K562 (cell line): ENCODE measurements around the gene GOT2. TPM values are rescaled to one million over a fixed set of nuclear protein-coding genes. Genes with fewer than 3 reads are reported as not detected.

ENCODE experiments used
- CHD4 ChIP-seq: fragments of 200-600 bp; sonication (generic); IDR thresholded peaks from 3 replicates; pipeline ENCODE4 v1.6.1; 2012; ENCODE audit warnings: low read depth, mild to moderate bottlenecking, mixed read lengths, low read length, inconsistent platforms; ENCODE audit not compliant: insufficient read depth, insufficient replicate concordance, poor library complexity, severe bottlenecking
- EHMT2 ChIP-seq: fragments of 450-650 bp; IDR thresholded peaks from 2 replicates; pipeline ENCODE4 v1.6.1; 2018; ENCODE audit warnings: antibody characterized with exemption
- FOXJ2 ChIP-seq: fragments of 200-800 bp; sonication (Bioruptor generic); IDR thresholded peaks from 2 replicates; pipeline ENCODE4 v1.6.1; 2016; ENCODE audit warnings: missing genetic modification characterization, missing compliant biosample characterization
- KDM4B ChIP-seq, 2 experiments: fragments of 450-650 bp in 1 of 2; sonication (generic) in 1 of 2; IDR thresholded peaks; 2 replicates each; pipeline ENCODE4 v1.6.1; 2016 to 2017; ENCODE audit warnings: borderline replicate concordance in 2 of 2, antibody characterized with exemption in 1 of 2, low read depth in 1 of 2, mild to moderate bottlenecking in 1 of 2
- MAFF ChIP-seq: IDR thresholded peaks from 2 replicates; pipeline ENCODE4 v1.6.1; 2012; ENCODE audit warnings: low read length, improper control_type of control experiment
- MTF1 ChIP-seq: fragments of 250-450 bp; sonication (Bioruptor Pico); IDR thresholded peaks from 2 replicates; pipeline ENCODE4 v1.9.0; 2021; ENCODE audit warnings: moderate library complexity, mild to moderate bottlenecking, inconsistent platforms, borderline replicate concordance
- SIX5 ChIP-seq, 2 experiments: IDR thresholded peaks; 2 replicates each; pipeline ENCODE4 v1.6.1; 2011; ENCODE audit warnings: low read length in 2 of 2, borderline replicate concordance in 1 of 2, low read depth in 1 of 2, mild to moderate bottlenecking in 1 of 2, moderate library complexity in 1 of 2; ENCODE audit not compliant: insufficient read depth in 1 of 2
- SRF ChIP-seq, 2 experiments: fragments of 250-450, 450-650 bp in 1 of 2; sonication (Bioruptor Pico) in 1 of 2; sonication (generic) in 1 of 2; formaldehyde crosslinking; IDR thresholded peaks; 2 replicates each; pipeline versions ENCODE4 v1.5.0 to v1.5.1; 2020 to 2022; ENCODE audit warnings: mild to moderate bottlenecking in 1 of 2, missing genetic modification reagents in 1 of 2
- TEAD2 ChIP-seq: fragments of 450-650 bp; IDR thresholded peaks from 2 replicates; pipeline ENCODE4 v1.6.1; 2016; ENCODE audit warnings: missing genetic modification characterization, control low read depth, missing compliant biosample characterization
- TRIM24 ChIP-seq, 2 experiments: fragments of 450-650 bp; IDR thresholded peaks; 2 replicates each; pipeline ENCODE4 v1.6.1; 2016
- YY1 ChIP-seq, 3 experiments: IDR thresholded peaks; 2 replicates each; pipeline ENCODE4 v1.6.1; 2011; ENCODE audit warnings: low read length in 2 of 3, mild to moderate bottlenecking in 2 of 3, moderate library complexity in 2 of 3, borderline replicate concordance in 1 of 3, control low read depth in 1 of 3, low read depth in 1 of 3; ENCODE audit not compliant: insufficient read depth in 3 of 3, insufficient replicate concordance in 2 of 3, control insufficient read depth in 1 of 3, insufficient read length in 1 of 3; ENCODE audit errors: extremely low read depth in 1 of 3
- ZNF282 ChIP-seq: sonication (generic); formaldehyde crosslinking; IDR thresholded peaks from 2 replicates; pipeline ENCODE4 v1.8.1; 2023; ENCODE audit warnings: missing genetic modification reagents
- ZNF354B ChIP-seq: fragments of 250-450 bp; sonication (Bioruptor Pico); IDR thresholded peaks from 2 replicates; pipeline ENCODE4 v1.4.0; 2020
- ZNF444 ChIP-seq: fragments of 250-450 bp; sonication (Bioruptor Pico); IDR thresholded peaks from 2 replicates; pipeline ENCODE4 v1.4.0; 2020; ENCODE audit warnings: mild to moderate bottlenecking, moderate library complexity
- ZNF77 ChIP-seq: fragments of 250-450 bp; sonication (Bioruptor Pico); IDR thresholded peaks from 2 replicates; pipeline ENCODE4 v1.5.0; 2020
- polyA plus RNA-seq, 8 experiments: library from polyadenylated mRNA; depleted of rRNA in 4 of 8; stranded (reverse) in 5 of 8; unstranded in 3 of 8; fragments of >200 nt; fragmentation: Nextera tagmentation in 2 of 8; fragmentation: Illumina TruSeq in 1 of 8; extraction: Ambion mirVana in 2 of 8; extraction: Trizol in 1 of 8; gene quantifications; 2 replicates each; pipeline versions ENCODE4 v1.2.1 to v1.2.3, GENCODE V29; 2011 to 2014; ENCODE audit warnings: inconsistent platforms in 1 of 8, missing spikeins in 1 of 8
- total RNA-seq, 7 experiments: library from RNA; depleted of rRNA in 6 of 7; stranded (reverse); fragments of >200 nt in 6 of 7; fragmentation: Illumina TruSeq in 2 of 7; extraction: Trizol in 2 of 7; gene quantifications; 2 replicates each; pipeline versions ENCODE4 v1.2.1 to v1.2.3, GENCODE V29; 2011 to 2021; ENCODE audit warnings: low replicate concordance in 1 of 7
- TF ChIP-seq, protein P1 (sequence below): fragments of 450-650 bp; IDR thresholded peaks from 2 replicates; pipeline ENCODE4 v1.6.1; 2016; ENCODE audit warnings: borderline replicate concordance
- TF ChIP-seq, protein P2 (sequence below): fragments of 250-450 bp; sonication (Bioruptor Pico); IDR thresholded peaks from 2 replicates; pipeline ENCODE4 v1.8.0; 2021; ENCODE audit warnings: moderate library complexity, mild to moderate bottlenecking, inconsistent platforms
- TF ChIP-seq, protein P3 (sequence below), 2 experiments: fragments of 200-800 bp in 1 of 2; sonication (Bioruptor generic) in 1 of 2; sonication (generic) in 1 of 2; formaldehyde crosslinking in 1 of 2; IDR thresholded peaks in 1 of 2; conservative IDR thresholded peaks in 1 of 2; 2 replicates each; pipeline versions ENCODE4 v1.5.0 to v1.6.1; 2016 to 2020; ENCODE audit warnings: missing compliant biosample characterization in 1 of 2, missing genetic modification characterization in 1 of 2, missing genetic modification reagents in 1 of 2
- TF ChIP-seq, protein P4 (sequence below): fragments of 250-450 bp; sonication (Bioruptor Pico); IDR thresholded peaks from 2 replicates; pipeline ENCODE4 v1.4.0; 2020
- TF ChIP-seq, protein P5 (sequence below): fragments of 250-450 bp; sonication (Bioruptor Pico); IDR thresholded peaks from 2 replicates; pipeline ENCODE4 v1.5.1; 2021; ENCODE audit warnings: mild to moderate bottlenecking

The GOT2 gene
- total and polyA plus RNA-seq, 9 of the 15 experiments (the other 6 are each of a cell fraction or from before 2014, with no cell fraction given): 43.1 to 190 (median 80.2) TPM

DNA sequence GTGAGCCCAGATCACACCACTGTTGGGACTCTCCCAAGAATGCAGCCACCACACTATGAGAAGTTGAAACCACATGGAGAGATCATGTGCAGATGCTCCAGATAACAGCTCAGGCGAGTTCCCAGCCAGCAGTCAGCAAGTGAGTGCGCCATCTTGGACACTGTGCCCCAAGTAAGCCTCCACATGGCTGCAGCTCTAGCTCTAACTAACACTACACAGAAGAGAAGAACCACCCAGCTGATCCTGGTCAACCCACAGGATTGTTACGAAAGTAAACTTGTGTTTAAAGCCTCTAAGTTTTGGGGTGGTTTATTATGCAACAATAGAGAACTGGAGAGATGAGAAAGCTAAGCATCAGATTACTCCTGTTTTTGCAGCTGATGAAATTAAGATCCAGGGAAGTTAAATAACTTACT lies 75.3 kb downstream of the GOT2 start (continued):
- peak; percentile 78; the same call in 1 of the 2 replicates for TF ChIP-seq EHMT2
- TF ChIP-seq SIX5 (IDR thresholded peaks at IDR 0.05; ENCODE audit: borderline replicate concordance in 1 of 2, insufficient read depth in 1 of 2, low read depth in 1 of 2, low read length in 2 of 2): no peak
- TF ChIP-seq KDM4B (IDR thresholded peaks at IDR 0.05; ENCODE audit: borderline replicate concordance in 2 of 2, low read depth in 1 of 2): no peak
- TF ChIP-seq YY1 (IDR thresholded peaks at IDR 0.05; ENCODE audit: borderline replicate concordance in 1 of 3, control insufficient read depth in 1 of 3, extremely low read depth in 1 of 3, insufficient read depth in 3 of 3, insufficient read length in 1 of 3, insufficient replicate concordance in 2 of 3, low read depth in 1 of 3, low read length in 2 of 3): peak; percentile 33 to 78 (median 54)
- TF ChIP-seq ZNF282 (CRISPR knock-in tag): no peak
- TF ChIP-seq ZNF444 (CRISPR knock-in tag): no peak
- TF ChIP-seq, protein P1, sequence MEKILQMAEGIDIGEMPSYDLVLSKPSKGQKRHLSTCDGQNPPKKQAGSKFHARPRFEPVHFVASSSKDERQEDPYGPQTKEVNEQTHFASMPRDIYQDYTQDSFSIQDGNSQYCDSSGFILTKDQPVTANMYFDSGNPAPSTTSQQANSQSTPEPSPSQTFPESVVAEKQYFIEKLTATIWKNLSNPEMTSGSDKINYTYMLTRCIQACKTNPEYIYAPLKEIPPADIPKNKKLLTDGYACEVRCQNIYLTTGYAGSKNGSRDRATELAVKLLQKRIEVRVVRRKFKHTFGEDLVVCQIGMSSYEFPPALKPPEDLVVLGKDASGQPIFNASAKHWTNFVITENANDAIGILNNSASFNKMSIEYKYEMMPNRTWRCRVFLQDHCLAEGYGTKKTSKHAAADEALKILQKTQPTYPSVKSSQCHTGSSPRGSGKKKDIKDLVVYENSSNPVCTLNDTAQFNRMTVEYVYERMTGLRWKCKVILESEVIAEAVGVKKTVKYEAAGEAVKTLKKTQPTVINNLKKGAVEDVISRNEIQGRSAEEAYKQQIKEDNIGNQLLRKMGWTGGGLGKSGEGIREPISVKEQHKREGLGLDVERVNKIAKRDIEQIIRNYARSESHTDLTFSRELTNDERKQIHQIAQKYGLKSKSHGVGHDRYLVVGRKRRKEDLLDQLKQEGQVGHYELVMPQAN: no peak
- TF ChIP-seq CHD4: no peak
- TF ChIP-seq, protein P2, sequence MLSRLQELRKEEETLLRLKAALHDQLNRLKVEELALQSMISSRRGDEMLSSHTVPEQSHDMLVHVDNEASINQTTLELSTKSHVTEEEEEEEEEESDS (CRISPR knock-in tag): no peak
- TF ChIP-seq TRIM24 (IDR thresholded peaks at IDR 0.05): peak in 1 of 2 experiments; percentile 46; a peak in 1 of 4 replicates
- TF ChIP-seq FOXJ2 (tag): peak; percentile 50; the same call in 1 of the 2 replicates
- TF ChIP-seq, protein P3, sequence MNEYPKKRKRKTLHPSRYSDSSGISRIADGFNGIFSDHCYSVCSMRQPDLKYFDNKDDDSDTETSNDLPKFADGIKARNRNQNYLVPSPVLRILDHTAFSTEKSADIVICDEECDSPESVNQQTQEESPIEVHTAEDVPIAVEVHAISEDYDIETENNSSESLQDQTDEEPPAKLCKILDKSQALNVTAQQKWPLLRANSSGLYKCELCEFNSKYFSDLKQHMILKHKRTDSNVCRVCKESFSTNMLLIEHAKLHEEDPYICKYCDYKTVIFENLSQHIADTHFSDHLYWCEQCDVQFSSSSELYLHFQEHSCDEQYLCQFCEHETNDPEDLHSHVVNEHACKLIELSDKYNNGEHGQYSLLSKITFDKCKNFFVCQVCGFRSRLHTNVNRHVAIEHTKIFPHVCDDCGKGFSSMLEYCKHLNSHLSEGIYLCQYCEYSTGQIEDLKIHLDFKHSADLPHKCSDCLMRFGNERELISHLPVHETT (CRISPR knock-in tag; conservative IDR thresholded peaks at IDR 0.05 in 1 of 2, IDR thresholded peaks at IDR 0.05 in 1 of 2): peak in 1 of 2 experiments; percentile 56; a peak in 1 of 4 replicates
- TF ChIP-seq ZNF77: no peak
- no peak for TF ChIP-seq ZNF354B (CRISPR knock-in tag)
- TF ChIP-seq, protein P4, sequence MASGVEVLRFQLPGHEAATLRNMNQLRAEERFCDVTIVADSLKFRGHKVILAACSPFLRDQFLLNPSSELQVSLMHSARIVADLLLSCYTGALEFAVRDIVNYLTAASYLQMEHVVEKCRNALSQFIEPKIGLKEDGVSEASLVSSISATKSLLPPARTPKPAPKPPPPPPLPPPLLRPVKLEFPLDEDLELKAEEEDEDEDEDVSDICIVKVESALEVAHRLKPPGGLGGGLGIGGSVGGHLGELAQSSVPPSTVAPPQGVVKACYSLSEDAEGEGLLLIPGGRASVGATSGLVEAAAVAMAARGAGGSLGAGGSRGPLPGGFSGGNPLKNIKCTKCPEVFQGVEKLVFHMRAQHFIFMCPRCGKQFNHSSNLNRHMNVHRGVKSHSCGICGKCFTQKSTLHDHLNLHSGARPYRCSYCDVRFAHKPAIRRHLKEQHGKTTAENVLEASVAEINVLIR (CRISPR knock-in tag): no peak
- TF ChIP-seq SRF (CRISPR knock-in tag; IDR thresholded peaks at IDR 0.05): no peak
- TF ChIP-seq MTF1 (CRISPR knock-in tag): no peak
- TF ChIP-seq MAFF: no peak
- TF ChIP-seq TEAD2: no peak
- TF ChIP-seq, protein P5, sequence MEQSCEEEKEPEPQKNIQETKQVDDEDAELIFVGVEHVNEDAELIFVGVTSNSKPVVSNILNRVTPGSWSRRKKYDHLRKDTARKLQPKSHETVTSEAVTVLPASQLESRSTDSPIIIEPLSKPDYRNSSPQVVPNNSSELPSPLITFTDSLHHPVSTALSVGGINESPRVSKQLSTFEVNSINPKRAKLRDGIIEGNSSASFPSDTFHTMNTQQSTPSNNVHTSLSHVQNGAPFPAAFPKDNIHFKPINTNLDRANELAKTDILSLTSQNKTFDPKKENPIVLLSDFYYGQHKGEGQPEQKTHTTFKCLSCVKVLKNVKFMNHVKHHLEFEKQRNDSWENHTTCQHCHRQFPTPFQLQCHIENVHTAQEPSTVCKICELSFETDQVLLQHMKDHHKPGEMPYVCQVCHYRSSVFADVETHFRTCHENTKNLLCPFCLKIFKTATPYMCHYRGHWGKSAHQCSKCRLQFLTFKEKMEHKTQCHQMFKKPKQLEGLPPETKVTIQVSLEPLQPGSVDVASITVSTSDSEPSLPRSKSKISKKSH: no peak
